KG1 (cell line): ENCODE data around the gene HSBP1L1.

Source experiments
- DNase-seq: peaks from one replicate; lab custom pipeline; 2025; lab: John Stamatoyannopoulos, UW

The HSBP1L1 gene

DNA sequence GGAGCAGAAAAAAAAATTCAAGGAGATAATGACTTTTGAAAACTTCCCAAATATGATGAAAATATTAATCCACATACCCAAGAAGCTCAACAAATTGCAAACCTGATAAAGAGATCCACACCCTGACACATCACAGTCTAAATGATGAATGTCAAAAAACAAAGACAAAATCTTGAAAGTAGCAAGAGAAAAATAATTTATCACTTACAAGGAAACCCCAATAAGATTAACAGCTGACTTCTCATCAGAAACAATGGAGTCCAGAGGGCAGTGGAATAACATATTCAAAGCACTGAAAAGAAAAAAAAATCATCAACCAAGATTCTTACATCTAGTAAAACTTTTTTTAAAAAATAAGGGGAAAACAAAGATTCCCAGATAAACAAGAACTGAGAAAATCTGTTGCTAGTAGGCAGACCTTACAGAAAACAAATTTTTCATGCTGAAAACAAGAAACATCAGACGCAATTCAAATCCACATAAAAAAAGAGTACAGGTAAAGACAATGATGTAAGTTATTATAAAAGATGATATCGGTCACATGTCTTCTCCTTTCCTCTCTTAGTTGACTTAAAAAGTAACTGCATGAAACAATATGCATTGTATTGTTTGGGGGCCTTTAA lies 34.3 kb upstream of the HSBP1L1 start:
- DNase-seq, result no peak

GRCh38 chr18:79931475-79931874 lies 33.0 kb upstream of the HSBP1L1 start:
- DNase-seq, result no peak

GRCh38 chr18:79932907-79933306 lies 31.5 kb upstream of the HSBP1L1 start:
- DNase-seq, result no peak

DNA sequence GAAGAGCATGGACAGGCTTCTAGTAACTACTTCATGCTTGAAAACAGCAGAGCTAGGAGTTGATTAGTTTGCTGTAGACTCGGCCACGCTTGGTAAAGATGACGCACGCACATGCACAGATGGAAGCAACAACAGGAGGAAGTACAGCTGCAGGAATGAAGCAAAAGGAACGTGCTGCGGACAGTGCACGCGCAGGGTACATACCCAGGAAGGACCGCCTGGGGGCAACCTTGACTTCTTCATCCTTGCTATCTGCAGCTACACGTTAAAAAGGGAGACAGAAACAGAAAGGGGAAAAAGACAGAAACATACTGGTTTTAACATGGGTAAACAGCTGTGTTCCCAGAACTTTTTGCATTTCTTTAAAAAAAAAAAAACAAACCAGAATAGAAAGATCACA lies 30.7 kb upstream of the HSBP1L1 start:
- no peak for DNase-seq

DNA sequence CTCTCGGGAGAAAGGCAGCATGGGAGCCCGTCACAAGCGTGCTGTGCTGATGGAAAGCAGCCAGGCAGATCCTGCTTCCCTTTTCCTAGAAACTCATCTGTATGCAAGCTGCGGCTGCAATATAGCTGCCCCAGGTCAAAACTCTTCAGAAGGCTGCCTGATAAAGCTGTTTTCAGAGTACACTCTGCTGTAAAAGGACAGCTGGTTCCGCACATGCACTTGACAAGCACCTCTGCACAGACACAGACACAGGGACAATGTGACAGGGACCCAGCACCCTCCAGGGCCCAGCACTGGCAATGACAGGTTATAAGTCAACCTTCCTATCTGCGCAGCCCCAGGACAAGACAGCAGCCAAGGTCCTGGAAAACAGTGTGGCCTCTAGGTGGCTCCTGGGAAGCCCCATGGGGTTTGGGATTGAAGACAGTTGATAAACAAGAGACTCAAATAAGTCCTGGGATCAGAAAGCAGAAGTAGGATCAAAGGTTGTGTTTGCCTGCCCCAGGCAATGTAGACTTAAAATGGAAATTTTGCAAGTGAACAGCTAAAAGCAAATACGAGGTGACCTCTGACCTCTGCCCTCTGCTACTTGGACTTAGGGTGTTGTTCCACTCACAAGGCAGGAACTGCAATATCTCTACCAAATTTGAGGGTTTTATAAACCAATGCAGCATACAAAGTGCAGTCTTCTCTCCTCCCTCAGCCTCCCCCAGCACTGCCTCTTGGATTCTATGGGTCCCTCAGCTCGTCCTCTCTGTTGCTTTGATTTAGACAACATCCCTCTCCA lies 29.9 kb upstream of the HSBP1L1 start:
- no peak for DNase-seq

- no peak for DNase-seq
Measured at GRCh38 chr18:79935098-79935480, 29.4 kb upstream of the HSBP1L1 start.

GRCh38 chr18:79935499-79935898 lies 28.9 kb upstream of the HSBP1L1 start:
- DNase-seq, result no peak

GRCh38 chr18:79935925-79936324 lies 28.5 kb upstream of the HSBP1L1 start:
- DNase-seq, result no peak

DNA sequence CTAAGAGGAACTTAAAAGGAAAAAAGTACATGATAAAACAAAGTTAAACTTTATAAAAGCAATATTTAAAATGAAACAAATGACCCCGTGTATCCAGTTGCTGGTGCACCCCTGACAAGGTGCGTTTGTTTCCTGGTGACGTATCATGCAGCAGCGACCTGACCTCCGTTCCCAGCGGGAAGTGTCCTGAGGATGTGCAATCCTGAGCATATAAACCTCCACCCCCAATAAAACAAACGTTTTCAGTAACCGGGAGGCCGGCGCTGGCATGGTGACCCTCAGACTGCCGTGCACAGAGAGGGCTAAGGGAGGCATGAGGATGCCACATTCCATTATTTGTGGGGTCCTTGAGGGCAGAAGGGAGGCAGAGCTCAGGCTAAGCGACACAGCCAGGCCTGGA lies 27.8 kb upstream of the HSBP1L1 start:
- no peak for DNase-seq

DNA sequence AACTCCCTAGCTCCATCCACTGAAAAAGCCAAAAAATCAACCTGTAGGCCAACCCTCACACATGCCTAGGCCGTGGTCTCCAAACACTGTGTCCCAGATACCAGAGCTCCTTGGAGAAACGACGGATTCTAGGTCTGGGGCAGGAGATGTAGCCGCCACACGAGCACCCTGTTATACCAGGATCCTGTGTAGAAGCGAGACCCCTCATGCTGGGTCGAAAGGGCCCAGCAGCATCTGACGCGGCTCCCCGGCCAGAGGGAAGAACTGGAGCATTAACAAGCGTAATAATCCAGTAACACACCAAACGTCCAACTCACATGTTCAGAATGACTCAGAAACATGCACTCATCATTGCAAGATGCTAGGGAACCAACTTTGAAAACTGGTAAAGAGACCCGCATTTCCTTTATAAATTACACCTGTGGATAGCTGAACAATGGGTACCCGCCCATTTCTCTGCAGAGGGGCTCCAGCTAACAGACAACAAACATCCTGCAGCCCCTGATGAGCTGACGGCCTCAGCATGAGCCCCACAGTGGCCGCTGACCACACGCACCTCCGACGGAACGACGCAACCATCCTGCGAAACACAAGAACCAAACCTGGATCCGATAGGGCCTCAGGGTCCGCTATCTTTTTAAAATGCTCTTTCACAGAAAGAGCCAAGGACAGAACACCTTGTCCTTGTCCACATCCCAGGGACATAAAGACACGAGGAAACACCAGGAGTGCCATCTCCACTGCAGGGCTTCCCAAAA lies 27.2 kb upstream of the HSBP1L1 start:
- no peak for DNase-seq

- DNase-seq, result no peak
Measured at GRCh38 chr18:79938196-79938595, 26.2 kb upstream of the HSBP1L1 start.

GRCh38 chr18:79939096-79939495 lies 25.3 kb upstream of the HSBP1L1 start:
- DNase-seq, result no peak

DNA sequence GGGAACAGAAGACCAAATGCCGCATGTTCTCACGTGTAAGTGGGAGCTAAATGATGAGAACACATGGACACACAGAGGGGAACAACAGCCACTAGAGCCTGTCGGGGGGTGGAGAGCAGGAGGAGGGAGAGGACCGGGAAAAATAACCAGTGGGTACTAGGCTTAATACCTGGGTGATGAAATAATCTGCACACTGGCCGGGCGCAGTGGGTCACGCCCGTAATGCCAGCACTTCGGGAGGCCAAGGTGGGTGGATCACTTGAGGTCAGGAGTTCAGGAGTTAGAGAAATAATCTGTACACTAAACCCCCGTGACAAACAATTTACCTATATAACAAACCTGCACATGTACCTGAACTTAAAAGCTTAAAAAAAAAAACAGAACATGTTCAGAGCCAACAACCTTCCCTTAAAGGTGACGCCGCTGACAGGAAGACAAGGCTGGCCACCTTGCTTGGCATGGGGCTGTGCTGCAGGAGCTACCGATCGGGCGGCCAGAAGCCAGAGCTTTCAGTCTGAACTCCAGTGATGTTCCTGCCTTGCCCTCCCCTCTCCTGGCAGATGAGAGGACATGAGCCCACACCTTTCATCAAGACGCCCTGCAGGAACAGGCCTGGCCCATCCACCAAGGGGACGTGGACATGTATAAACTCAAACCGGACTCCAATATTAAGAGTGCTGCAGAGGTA lies 24.2 kb upstream of the HSBP1L1 start:
- DNase-seq, result no peak

DNA sequence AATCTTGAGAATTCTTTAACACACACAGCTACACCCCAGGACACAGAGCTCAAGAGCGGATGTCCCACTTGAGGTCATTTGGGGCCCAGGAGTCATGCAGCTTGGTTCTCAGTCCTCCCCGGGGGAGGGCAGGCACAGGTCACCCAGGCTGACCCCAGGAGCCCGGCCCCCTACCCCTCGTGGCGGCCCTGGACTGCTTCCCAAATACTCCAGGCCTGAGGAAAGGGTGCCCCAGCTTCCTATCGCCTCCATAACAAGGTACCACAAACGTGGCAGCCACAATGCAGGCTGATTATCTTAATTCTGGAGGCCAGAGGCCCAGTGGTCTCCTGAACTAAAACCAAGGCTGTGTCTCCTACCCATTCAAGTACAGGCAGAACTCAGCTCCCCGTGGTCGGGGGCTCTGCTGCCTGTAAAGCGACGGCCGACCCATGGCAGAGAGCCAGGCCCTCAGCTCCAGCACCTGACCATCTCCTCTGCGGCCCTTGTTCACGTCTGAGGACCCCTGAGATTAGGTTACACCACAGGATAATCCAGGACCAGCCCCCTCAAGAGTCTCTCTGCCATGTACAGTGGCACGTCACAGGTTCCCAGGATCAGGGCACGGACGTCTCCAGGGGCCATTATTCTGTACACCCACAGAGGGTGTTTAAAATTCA lies 23.5 kb upstream of the HSBP1L1 start:
- DNase-seq, result no peak

- DNase-seq, result no peak
Measured at GRCh38 chr18:79941473-79942119, 22.8 kb upstream of the HSBP1L1 start.

- no peak for DNase-seq
Measured at GRCh38 chr18:79942211-79942610, 22.2 kb upstream of the HSBP1L1 start.

GRCh38 chr18:79942786-79943607 lies 21.4 kb upstream of the HSBP1L1 start:
- no peak for DNase-seq

DNA sequence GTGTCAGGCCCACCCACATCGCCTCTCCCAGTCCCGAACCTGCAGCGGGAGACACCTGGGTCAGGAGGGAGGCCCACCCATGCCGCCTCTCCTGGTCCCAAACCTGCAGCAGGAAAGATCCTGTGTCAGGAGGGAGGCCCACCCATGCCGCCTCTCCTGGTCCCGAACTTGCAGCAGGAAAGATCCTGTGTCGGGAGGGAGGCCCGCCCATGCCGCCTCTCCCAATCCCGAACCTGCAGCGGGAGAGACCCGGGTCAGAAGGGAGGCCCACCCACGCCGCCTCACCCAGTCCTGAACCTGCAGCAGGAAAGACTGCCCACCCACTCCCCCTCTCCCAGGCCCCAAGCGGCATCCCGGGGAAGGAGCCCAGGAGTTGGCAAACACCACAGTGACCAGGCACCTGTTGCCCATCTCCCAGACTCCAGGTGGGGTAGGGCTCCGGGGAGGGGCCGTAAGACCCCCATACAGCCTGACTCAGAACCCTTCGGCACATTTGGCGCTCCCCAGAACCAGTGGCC lies 20.8 kb upstream of the HSBP1L1 start:
- no peak for DNase-seq

DNA sequence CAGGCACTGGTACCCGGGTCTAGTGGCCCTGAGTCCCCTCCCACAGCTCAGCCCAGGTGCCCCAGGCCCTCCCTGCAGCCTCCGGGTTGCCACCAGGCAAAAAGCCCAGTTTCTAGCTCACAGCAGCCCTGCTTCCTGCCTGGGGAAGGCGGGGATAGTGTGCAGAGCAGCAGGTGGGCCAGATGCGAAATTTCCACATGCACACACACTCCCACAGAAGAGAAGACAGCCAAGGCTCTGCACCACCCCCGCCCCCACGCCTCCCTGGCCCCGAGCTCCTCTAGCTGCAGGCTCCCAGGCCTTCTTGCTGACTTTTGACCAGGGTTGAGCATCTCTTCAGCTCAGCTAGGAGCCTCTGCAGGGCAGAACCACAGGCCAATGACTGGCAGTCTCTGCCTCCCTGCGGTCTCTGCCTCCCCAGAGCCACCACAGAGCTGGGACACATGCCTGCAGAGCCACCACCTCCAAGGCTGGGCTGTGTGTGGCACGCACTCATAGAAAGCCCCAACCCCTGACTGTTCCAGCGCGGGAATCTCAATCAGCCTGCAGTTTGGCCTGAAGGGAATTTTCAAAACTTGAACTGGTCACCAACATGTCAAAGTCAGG lies 20.2 kb upstream of the HSBP1L1 start:
- DNase-seq, result no peak

GRCh38 chr18:79944746-79945117 lies 19.7 kb upstream of the HSBP1L1 start:
- DNase-seq, result no peak
